HepG2 (cell line): ENCODE data around the gene ZMYM1. TPM values are rescaled to one million over a fixed set of nuclear protein-coding genes. Genes with fewer than 3 reads are reported as not detected.

Experiments used
- ATAC-seq: fragments of 200-7000 bp; cut with Tn5 transposase; 3 replicates; pipeline ENCODE4 v1.9.1; 2020; ENCODE audit warnings: mild to moderate bottlenecking, moderate library complexity
- BruUV-seq: library from RNA; stranded (reverse); fragments of 400-500 nt; replicated peaks from 2 replicates; lab custom pipeline; 2021; lab: Mats Ljungman, UMichigan
- CTCF ChIA-PET: fragments of 300-600 bp; formaldehyde crosslinking; extraction: SDS; loops from one replicate; lab custom pipeline; 2021; ENCODE audit warnings: low total read pairs, inconsistent platforms, low intra/inter-chr PET ratio; lab: Yijun Ruan, JAX
- POLR2A ChIA-PET: fragments of 350-600 bp; sonication (Branson Sonifier 250); formaldehyde crosslinking; loops from one replicate; lab custom pipeline; 2020; ENCODE audit warnings: antibody characterized with exemption, inconsistent platforms; lab: Yijun Ruan, JAX
- DNase-seq: peaks from one replicate; pipeline ENCODE4 v3.0.0-alpha.2; 2015; ENCODE audit warnings: low spot score
- FAIRE-seq: peaks from 3 replicates; lab custom pipeline; 2011; peaks lifted over from hg19 to GRCh38; lab: Jason Lieb, UNC
- H2AFZ ChIP-seq: one replicate; pipeline ENCODE4 v1.6.1; 2011; ENCODE audit warnings: low read length, inconsistent platforms
- H3K27ac ChIP-seq: fragments of 300-600 bp; 3 replicates; pipeline ENCODE4 v1.8.0; 2011; ENCODE audit warnings: mixed run types, mild to moderate bottlenecking, mixed read lengths, low read length, inconsistent platforms; ENCODE audit not compliant: insufficient read depth; ENCODE audit errors: extremely low read length
- H3K27me3 ChIP-seq, 2 experiments: fragments of 200-600 bp in 1 of 2; 2 replicates in 1 of 2; 3 replicates in 1 of 2; pipeline versions ENCODE4 v1.6.0 to v1.8.0; 2011; ENCODE audit warnings: low read length in 2 of 2, mild to moderate bottlenecking in 2 of 2, moderate library complexity in 2 of 2, inconsistent platforms in 1 of 2; ENCODE audit not compliant: insufficient read depth in 2 of 2, control insufficient read depth in 1 of 2
- H3K36me3 ChIP-seq, 2 experiments: fragments of 200-600 bp in 1 of 2; replicated peaks in 1 of 2; 2 replicates in 1 of 2; 3 replicates in 1 of 2; pipeline versions ENCODE4 v1.5.1 to v1.8.0; 2011; ENCODE audit warnings: low read length in 2 of 2, inconsistent platforms in 1 of 2; ENCODE audit not compliant: insufficient read depth in 2 of 2, control insufficient read depth in 1 of 2
- H3K4me1 ChIP-seq: 2 replicates; pipeline ENCODE4 v1.5.1; 2012; ENCODE audit warnings: low read length, inconsistent platforms; ENCODE audit not compliant: insufficient read depth
- H3K4me2 ChIP-seq: 2 replicates; pipeline ENCODE4 v1.6.0; 2011; ENCODE audit warnings: low read depth, low read length, inconsistent platforms
- H3K4me3 ChIP-seq, 3 experiments: fragments of 200-600 bp in 1 of 3; sonication (generic), shearing (Covaris generic) in 1 of 3; replicated peaks in 1 of 3; 2 replicates each; pipeline ENCODE4 v1.5.1; 2011 to 2016; ENCODE audit warnings: low read length in 3 of 3, inconsistent platforms in 2 of 3, low read depth in 2 of 3, mild to moderate bottlenecking in 2 of 3, control low read depth in 1 of 3, mixed read lengths in 1 of 3; ENCODE audit not compliant: insufficient read depth in 1 of 3
- H3K79me2 ChIP-seq: one replicate; pipeline ENCODE4 v1.6.1; 2011; ENCODE audit warnings: low read length, inconsistent platforms; ENCODE audit not compliant: insufficient read depth
- H3K9ac ChIP-seq: 2 replicates; pipeline ENCODE4 v1.6.0; 2011; ENCODE audit warnings: mild to moderate bottlenecking, low read depth, low read length, inconsistent platforms; ENCODE audit not compliant: insufficient read depth
- H3K9me3 ChIP-seq: 2 replicates; pipeline ENCODE4 v1.5.1; 2012; ENCODE audit warnings: mild to moderate bottlenecking, low read length
- H4K20me1 ChIP-seq: 2 replicates; pipeline ENCODE4 v1.6.0; 2011; ENCODE audit warnings: inconsistent platforms, mild to moderate bottlenecking, low read length, moderate library complexity; ENCODE audit not compliant: insufficient read depth
- ARNT ChIP-seq: fragments of 450-650 bp; IDR thresholded peaks from 2 replicates; pipeline ENCODE4 v1.6.1; 2017
- ATF5 ChIP-seq: sonication (generic); formaldehyde crosslinking; IDR thresholded peaks from 2 replicates; pipeline ENCODE4 v1.4.0; 2020; ENCODE audit warnings: mild to moderate bottlenecking, low read depth, missing genetic modification reagents
- CC2D1A ChIP-seq: sonication (generic); formaldehyde crosslinking; IDR thresholded peaks from 2 replicates; pipeline ENCODE4 v1.8.1; 2023; ENCODE audit warnings: mild to moderate bottlenecking, missing genetic modification reagents
- CTCF ChIP-seq: sonication (generic); formaldehyde crosslinking; IDR thresholded peaks from 2 replicates; pipeline ENCODE4 v1.5.0; 2020; ENCODE audit warnings: mild to moderate bottlenecking, missing genetic modification reagents, moderate library complexity
- GRHL1 ChIP-seq: sonication (generic); formaldehyde crosslinking; conservative IDR thresholded peaks from 2 replicates; pipeline ENCODE4 v1.8.0; 2022; ENCODE audit warnings: missing genetic modification reagents
- HBP1 ChIP-seq: IDR thresholded peaks from 2 replicates; pipeline ENCODE4 v1.6.1; 2016; ENCODE audit warnings: low read depth, control low read depth
- HNRNPH1 ChIP-seq: fragments of 200-400 bp; formaldehyde crosslinking; optimal IDR thresholded peaks from 2 replicates; pipeline ENCODE3; 2017; ENCODE audit warnings: mild to moderate bottlenecking, low read depth, low read length
- NFIC ChIP-seq: IDR thresholded peaks from 2 replicates; pipeline ENCODE4 v1.6.1; 2012; ENCODE audit warnings: mild to moderate bottlenecking, low read length, inconsistent platforms
- PAWR ChIP-seq: sonication (generic); formaldehyde crosslinking; IDR thresholded peaks from 2 replicates; pipeline ENCODE4 v1.4.0; 2020; ENCODE audit warnings: missing genetic modification reagents, mild to moderate bottlenecking, borderline replicate concordance
- SAFB2 ChIP-seq: sonication (generic); formaldehyde crosslinking; IDR thresholded peaks from 2 replicates; pipeline ENCODE4 v1.5.1; 2020; ENCODE audit warnings: missing genetic modification reagents, low read depth, mild to moderate bottlenecking, borderline replicate concordance
- SMAD9 ChIP-seq: sonication (generic); formaldehyde crosslinking; IDR thresholded peaks from 2 replicates; pipeline ENCODE4 v1.5.1; 2020; ENCODE audit warnings: mild to moderate bottlenecking, missing genetic modification reagents
- TOE1 ChIP-seq: sonication (generic); formaldehyde crosslinking; IDR thresholded peaks from 2 replicates; pipeline ENCODE4 v1.4.0; 2020; ENCODE audit warnings: mild to moderate bottlenecking, missing genetic modification reagents
- ZC3H13 ChIP-seq: sonication (generic); formaldehyde crosslinking; IDR thresholded peaks from 2 replicates; pipeline ENCODE4 v1.8.1; 2023; ENCODE audit warnings: mild to moderate bottlenecking, missing genetic modification reagents, moderate library complexity
- ZNF280D ChIP-seq: sonication (generic); formaldehyde crosslinking; IDR thresholded peaks from 2 replicates; pipeline ENCODE4 v1.5.1; 2020; ENCODE audit warnings: mild to moderate bottlenecking, missing genetic modification reagents
- ZNF30 ChIP-seq: sonication (generic); formaldehyde crosslinking; IDR thresholded peaks from 2 replicates; pipeline ENCODE4 v1.5.0; 2020; ENCODE audit warnings: mild to moderate bottlenecking, missing genetic modification reagents
- ZNF550 ChIP-seq: sonication (generic); formaldehyde crosslinking; IDR thresholded peaks from 2 replicates; pipeline ENCODE4 v1.4.0; 2020; ENCODE audit warnings: mild to moderate bottlenecking, missing genetic modification reagents, borderline replicate concordance
- ZNF652 ChIP-seq: IDR thresholded peaks from 2 replicates; pipeline ENCODE4 v1.6.1; 2016; ENCODE audit warnings: low read depth, borderline replicate concordance
- ZSCAN21 ChIP-seq: sonication (generic); formaldehyde crosslinking; IDR thresholded peaks from 2 replicates; pipeline ENCODE4 v1.8.0; 2022; ENCODE audit warnings: mild to moderate bottlenecking, missing genetic modification reagents, moderate library complexity, borderline replicate concordance
- WGBS: methylation state at CpG from one replicate; pipeline ENCODE4 v1.1.6; 2017; ENCODE audit warnings: low lambda C conversion rate; 5-methylcytosine and 5-hydroxymethylcytosine counted together
- in situ Hi-C: cut with HindIII; loops from 2 replicates; pipeline ENCODE4 v1.10.0; 2017; ENCODE audit warnings: low pct_unique_long_range_greater_than_20kb; ENCODE audit not compliant: extremely low pct_ligation_motif_present
- intact Hi-C: fragments of 100-400 bp; cut with micrococcal nuclease; formaldehyde crosslinking; loops from one replicate; pipeline ENCODE4 v1.10.0; 2022; ENCODE audit not compliant: unreplicated experiment
- polyA plus RNA-seq, 8 experiments: library from polyadenylated mRNA; depleted of rRNA in 3 of 8; stranded (reverse) in 7 of 8; unstranded in 1 of 8; fragments of >200 nt; fragmentation: Illumina TruSeq in 4 of 8; extraction: Trizol in 4 of 8; gene quantifications; 2 replicates each; pipeline versions ENCODE4 v1.2.1 to v1.2.3, GENCODE V29; 2011 to 2016; ENCODE audit warnings: low read depth in 4 of 8, missing spikeins in 1 of 8, mixed read lengths in 1 of 8; ENCODE audit not compliant: insufficient read depth in 1 of 8
- total RNA-seq, 5 experiments: library from RNA; depleted of rRNA; stranded (reverse); fragments of >200 nt; fragmentation: Illumina TruSeq; extraction: Trizol; gene quantifications; 2 replicates each; pipeline ENCODE4 v1.2.3, GENCODE V29; 2016; ENCODE audit warnings: low read depth in 1 of 5

Gene ZMYM1
- total and polyA plus RNA-seq, 2 of the 13 experiments (the other 11 are each of a cell fraction or from before 2014, with no cell fraction given): 10.0 to 16.2 TPM

GRCh38 chr1:35043498-35043897 is 35.7 kb upstream of the ZMYM1 start:
- no peak overlapping the region for H3K4me2 ChIP-seq
- H3K27ac ChIP-seq: no peak overlapping the region
- in situ Hi-C loops: no loop called here
- POLR2A ChIA-PET: no interaction called here
- H3K9ac ChIP-seq: no peak overlapping the region
- intact Hi-C loops: no loop called here
- DNase-seq: no peak
- H3K79me2 ChIP-seq: no peaks in the 10 kb centered on the region
- H3K4me3 ChIP-seq: no peak overlapping the region
- peaks cover 11% of the 10 kb centered on the region for H3K4me1 ChIP-seq
- no peak for FAIRE-seq
- CTCF ChIA-PET: no interaction called here
- H2AFZ ChIP-seq: no peak overlapping the region
- 67% methylated on average over 3 of the region's 3 CpGs for WGBS
- no TSS peak for BruUV-seq
- no peaks in the 10 kb centered on the region for H3K27me3 ChIP-seq
- H4K20me1 ChIP-seq: no peaks in the 10 kb centered on the region
- H3K9me3 ChIP-seq: no peaks in the 10 kb centered on the region
- no peak for ATAC-seq
- no peaks in the 10 kb centered on the region for H3K36me3 ChIP-seq
- TF ChIP-seq SMAD9 (no peak), ATF5 (CRISPR knock-in tag) (no peak), GRHL1 (CRISPR knock-in tag) (no peak), CTCF (no peak), CC2D1A (no peak), ZSCAN21 (CRISPR knock-in tag) (no peak), PAWR (CRISPR knock-in tag) (no peak), SAFB2 (no peak), HNRNPH1 (no peak), NFIC (no peak), TOE1 (no peak), ZNF652 (CRISPR knock-in tag) (no peak), HBP1 (no peak), ZNF280D (CRISPR knock-in tag) (no peak), ZNF30 (no peak), ARNT (no peak), ZC3H13 (no peak), ZNF550 (CRISPR knock-in tag) (no peak)
